Measurements from ENCODE around the gene GSTM1. TPM values are rescaled to one million over a fixed set of nuclear protein-coding genes. Genes with fewer than 3 reads are reported as not detected.

GSTM1 gene
- 15.0 TPM for total RNA-seq

GRCh38 chr1:109687641-109688499, at the start of gene GSTM1:
TSS of gene GSTM1 (plus strand) at chr1:109687817. CDS start at chr1:109687874, 57 bp downstream.

GRCh38 chr1:109655615-109656519, 31.8 kb upstream of the GSTM1 start, which contains the start of gene GSTM4:
TSS of gene GSTM4 (plus strand) at chr1:109656099. CDS start at chr1:109656390, 291 bp downstream.

GRCh38 chr1:109667452-109668122, 20.0 kb upstream of the GSTM1 start, which contains the start of gene GSTM2:
TSS of gene GSTM2 (plus strand) at chr1:109668057. CDS start at chr1:109668116, 59 bp downstream.

GRCh38 chr1:109711593-109712320, 24.1 kb downstream of the GSTM1 start, which contains the start of gene GSTM5:
TSS of gene GSTM5 (plus strand) at chr1:109712251. CDS start at chr1:109712313, 62 bp downstream.

GRCh38 chr1:109740615-109741373, 53.2 kb downstream of the GSTM1 start, which contains the start of gene GSTM3:
TSS of gene GSTM3 (minus strand) at chr1:109741038. CDS start at chr1:109740287, 751 bp downstream.

Other genes with a start within 250 kb of the GSTM1 start
- not detected for gene SYPL2, start 221.3 kb upstream of the GSTM1 start, total RNA-seq
- gene ATXN7L2, start 203.9 kb upstream of the GSTM1 start, total RNA-seq: 5.5 TPM
- 6.9 TPM for gene CYB561D1, start 193.7 kb upstream of the GSTM1 start, total RNA-seq
- 16.6 TPM for gene AMIGO1, start 178.1 kb upstream of the GSTM1 start, total RNA-seq
- 17.8 TPM for gene GPR61, start 147.9 kb upstream of the GSTM1 start, total RNA-seq
- gene GNAI3, start 139.2 kb upstream of the GSTM1 start, total RNA-seq: 12.9 TPM
- gene GNAT2, start 68.2 kb upstream of the GSTM1 start, total RNA-seq: not detected
- 70.8 TPM for gene AMPD2, start 68.0 kb upstream of the GSTM1 start, total RNA-seq
- gene GSTM4, start 31.7 kb upstream of the GSTM1 start, total RNA-seq: 9.7 TPM
- 33.0 TPM for gene GSTM2, start 19.8 kb upstream of the GSTM1 start, total RNA-seq
- 6.2 TPM for gene GSTM5, start 24.4 kb downstream of the GSTM1 start, total RNA-seq
- gene GSTM3, start 53.2 kb downstream of the GSTM1 start, total RNA-seq: 91.3 TPM
- not detected for gene EPS8L3, start 76.1 kb downstream of the GSTM1 start, total RNA-seq
- gene CSF1, start 223.0 kb downstream of the GSTM1 start, total RNA-seq: 2.8 TPM

All from diencephalon (tissue), 1 donor.